NB4 (cell line): ENCODE measurements around the gene SRMS.

Source experiments
- DNase-seq: peaks from one replicate; pipeline ENCODE4 v3.0.0; 2010; ENCODE audit warnings: low read depth
- H3K4me3 ChIP-seq: one replicate; pipeline ENCODE4 v1.5.1; 2011; ENCODE audit warnings: mild to moderate bottlenecking, low read depth, low read length, moderate library complexity
- MAX ChIP-seq: IDR thresholded peaks from 2 replicates; pipeline ENCODE4 v1.6.1; 2011; ENCODE audit warnings: low read depth, low read length
- MYC ChIP-seq: IDR thresholded peaks from 2 replicates; pipeline ENCODE4 v1.6.1; 2011; ENCODE audit warnings: low read depth, low read length
- POLR2A ChIP-seq: IDR thresholded peaks from 2 replicates; pipeline ENCODE4 v1.6.1; 2011; ENCODE audit warnings: mild to moderate bottlenecking; ENCODE audit not compliant: insufficient read length; ENCODE audit errors: extremely low read depth
- TF ChIP-seq, protein P1 (sequence below): IDR thresholded peaks from one replicate; pipeline ENCODE4 v1.5.1; 2012; ENCODE audit warnings: low read depth, low read length

SRMS gene

GRCh38 chr20:63534427-63534830, 13.1 kb downstream of the SRMS start:
- DNase-seq, result no peak
- H3K4me3 ChIP-seq, result no peak overlapping the region
- TF ChIP-seq POLR2A (no peak), MYC (no peak), MAX (no peak)
- TF ChIP-seq, protein P1, sequence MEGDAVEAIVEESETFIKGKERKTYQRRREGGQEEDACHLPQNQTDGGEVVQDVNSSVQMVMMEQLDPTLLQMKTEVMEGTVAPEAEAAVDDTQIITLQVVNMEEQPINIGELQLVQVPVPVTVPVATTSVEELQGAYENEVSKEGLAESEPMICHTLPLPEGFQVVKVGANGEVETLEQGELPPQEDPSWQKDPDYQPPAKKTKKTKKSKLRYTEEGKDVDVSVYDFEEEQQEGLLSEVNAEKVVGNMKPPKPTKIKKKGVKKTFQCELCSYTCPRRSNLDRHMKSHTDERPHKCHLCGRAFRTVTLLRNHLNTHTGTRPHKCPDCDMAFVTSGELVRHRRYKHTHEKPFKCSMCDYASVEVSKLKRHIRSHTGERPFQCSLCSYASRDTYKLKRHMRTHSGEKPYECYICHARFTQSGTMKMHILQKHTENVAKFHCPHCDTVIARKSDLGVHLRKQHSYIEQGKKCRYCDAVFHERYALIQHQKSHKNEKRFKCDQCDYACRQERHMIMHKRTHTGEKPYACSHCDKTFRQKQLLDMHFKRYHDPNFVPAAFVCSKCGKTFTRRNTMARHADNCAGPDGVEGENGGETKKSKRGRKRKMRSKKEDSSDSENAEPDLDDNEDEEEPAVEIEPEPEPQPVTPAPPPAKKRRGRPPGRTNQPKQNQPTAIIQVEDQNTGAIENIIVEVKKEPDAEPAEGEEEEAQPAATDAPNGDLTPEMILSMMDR, result no peak

DNA sequence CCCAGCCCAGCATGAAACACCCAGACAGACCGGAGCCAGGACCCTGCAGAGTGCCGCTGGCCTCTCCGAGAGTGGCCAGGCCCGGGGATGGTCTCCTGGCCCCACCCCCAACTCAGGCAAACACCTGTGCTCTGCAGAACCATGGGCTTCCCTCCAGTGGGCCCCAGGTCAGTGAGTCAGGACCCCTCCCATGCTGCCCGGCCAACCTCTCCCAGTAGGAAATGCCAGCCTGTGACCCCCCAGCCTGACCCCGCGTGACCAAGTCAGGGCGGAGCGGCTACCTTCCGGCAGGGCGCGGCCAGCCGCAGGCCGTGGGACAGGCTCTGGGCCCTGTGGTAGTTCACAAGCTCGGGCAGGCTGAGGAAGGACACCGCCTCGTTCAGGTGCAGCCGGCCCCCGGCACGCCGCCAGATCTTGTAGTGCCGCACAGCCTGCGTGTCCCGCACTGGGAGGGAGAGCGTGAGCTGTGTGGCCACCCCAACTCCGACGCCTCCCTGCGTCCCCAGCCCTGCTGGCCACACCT, 13.6 kb downstream of the SRMS start:
- H3K4me3 ChIP-seq, result no peak overlapping the region
- TF ChIP-seq MAX (no peak), POLR2A (no peak), MYC (no peak)
- TF ChIP-seq, protein P1, result no peak
- DNase-seq, result no peak

DNA sequence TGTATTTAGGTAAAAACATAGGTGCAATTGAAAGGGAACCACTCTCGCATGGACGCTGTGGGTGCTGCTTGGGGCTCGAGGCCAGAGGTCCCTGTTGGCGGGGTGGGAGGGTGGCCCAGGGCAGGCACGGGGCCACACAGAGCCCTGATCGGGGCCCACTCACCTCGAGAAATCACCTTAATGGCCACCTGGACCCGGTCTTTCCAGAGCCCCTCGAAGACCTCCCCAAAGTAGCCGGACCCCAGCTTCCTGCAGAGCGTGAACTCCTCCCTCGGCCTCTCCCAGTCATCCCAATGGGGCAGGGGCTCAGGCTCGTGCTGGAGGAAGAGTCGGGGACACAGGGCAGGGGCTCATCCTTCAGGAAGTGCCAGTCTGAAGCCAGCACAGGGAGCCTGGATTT, 14.2 kb downstream of the SRMS start:
- no peak for TF ChIP-seq POLR2A
- no peak for TF ChIP-seq MYC
- no peak for TF ChIP-seq MAX
- TF ChIP-seq, protein P1, result no peak

GRCh38 chr20:63532449-63532971, 15.0 kb downstream of the SRMS start:
- no peak overlapping the region for H3K4me3 ChIP-seq
- no peak for TF ChIP-seq MAX
- TF ChIP-seq, protein P1, result no peak
- no peak for TF ChIP-seq MYC
- TF ChIP-seq POLR2A, result no peak
- DNase-seq, result no peak

More for the DNA sequence above, 14.2 kb downstream of the SRMS start:
- DNase-seq, result no peak
- H3K4me3 ChIP-seq, result no peak overlapping the region

DNA sequence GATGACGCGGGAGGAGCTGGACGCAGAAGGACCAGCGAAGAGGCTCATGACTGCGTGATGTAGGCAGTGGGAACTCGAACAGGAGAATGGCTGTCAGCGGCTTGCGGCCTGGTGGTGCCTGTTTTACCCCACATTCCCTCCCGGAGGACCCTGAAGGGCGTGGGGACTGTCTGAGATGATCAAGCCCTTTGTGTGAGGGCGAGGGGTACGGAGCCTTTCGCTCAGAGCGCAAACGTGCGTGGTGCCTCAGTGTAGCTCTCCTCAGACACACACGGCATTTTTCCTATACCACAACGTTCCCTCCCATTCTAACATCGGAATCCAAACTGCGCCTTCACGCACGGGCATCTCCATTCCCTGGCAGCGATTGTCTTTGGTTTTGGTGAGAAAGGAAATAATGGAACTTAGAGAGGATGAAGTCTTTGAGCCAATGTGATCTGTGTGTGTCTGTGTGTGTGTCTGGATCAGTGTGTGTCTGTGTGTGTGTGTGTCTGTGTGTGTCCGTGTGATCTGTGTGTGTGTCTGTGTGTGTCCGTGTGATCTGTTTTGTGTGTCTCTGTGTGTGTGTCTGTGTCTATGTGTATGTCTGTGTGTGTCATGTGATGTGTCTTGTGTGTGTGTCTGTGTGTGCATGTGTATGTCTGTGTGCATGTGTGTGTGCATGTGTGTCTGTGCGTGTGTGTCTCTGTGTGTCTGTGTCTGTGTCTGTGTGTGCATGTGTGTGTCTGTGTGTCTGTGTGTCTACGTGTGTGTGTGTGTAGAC, 15.7 kb downstream of the SRMS start:
- DNase-seq, result no peak
- TF ChIP-seq POLR2A, result no peak
- no peak for TF ChIP-seq MYC
- TF ChIP-seq, protein P1, result no peak
- no peak for TF ChIP-seq MAX

More for the DNA sequence above, 15.7 kb downstream of the SRMS start:
- H3K4me3 ChIP-seq, result no peak overlapping the region
